ENCODE measurements around the gene HOXB2. TPM values are rescaled to one million over a fixed set of nuclear protein-coding genes. Genes with fewer than 3 reads are reported as not detected.

Gene HOXB2
- total RNA-seq, 1 donor from 2014 or later, result not detected

- H3F3A ChIP-seq (ENCODE audit: low read depth), result no peaks in the 10 kb centered on the region
- H3K4me2 ChIP-seq, result no peak overlapping the region
- H3K4me3 Mint-ChIP-seq, result no peak overlapping the region
- no peaks in the 10 kb centered on the region for H3K4me1 Mint-ChIP-seq
- peaks cover 38% of the 10 kb centered on the region for H3K27me3 Mint-ChIP-seq (ENCODE audit: insufficient read depth, low read depth)
- H3K9me3 ChIP-seq (ENCODE audit: low read depth), result no peaks in the 10 kb centered on the region
- H3K79me2 ChIP-seq (ENCODE audit: low read depth), result no peaks in the 10 kb centered on the region
- no peaks in the 10 kb centered on the region for H3K36me3 Mint-ChIP-seq
- H3K27ac ChIP-seq, result no peak overlapping the region
- no peak overlapping the region for H2AFZ ChIP-seq (replicated peaks)
- DNase-seq (ENCODE audit: low spot score), result no peak
- H3K4me3 ChIP-seq, result no peak overlapping the region
- no peaks in the 10 kb centered on the region for H3K36me3 ChIP-seq
- peaks cover 94% of the 10 kb centered on the region for H3K27me3 ChIP-seq
- no peaks in the 10 kb centered on the region for H3K9me3 Mint-ChIP-seq
- TF ChIP-seq EZH2phosphoT487 (IDR thresholded peaks at IDR 0.05), result no peak
- TF ChIP-seq, protein P1, sequence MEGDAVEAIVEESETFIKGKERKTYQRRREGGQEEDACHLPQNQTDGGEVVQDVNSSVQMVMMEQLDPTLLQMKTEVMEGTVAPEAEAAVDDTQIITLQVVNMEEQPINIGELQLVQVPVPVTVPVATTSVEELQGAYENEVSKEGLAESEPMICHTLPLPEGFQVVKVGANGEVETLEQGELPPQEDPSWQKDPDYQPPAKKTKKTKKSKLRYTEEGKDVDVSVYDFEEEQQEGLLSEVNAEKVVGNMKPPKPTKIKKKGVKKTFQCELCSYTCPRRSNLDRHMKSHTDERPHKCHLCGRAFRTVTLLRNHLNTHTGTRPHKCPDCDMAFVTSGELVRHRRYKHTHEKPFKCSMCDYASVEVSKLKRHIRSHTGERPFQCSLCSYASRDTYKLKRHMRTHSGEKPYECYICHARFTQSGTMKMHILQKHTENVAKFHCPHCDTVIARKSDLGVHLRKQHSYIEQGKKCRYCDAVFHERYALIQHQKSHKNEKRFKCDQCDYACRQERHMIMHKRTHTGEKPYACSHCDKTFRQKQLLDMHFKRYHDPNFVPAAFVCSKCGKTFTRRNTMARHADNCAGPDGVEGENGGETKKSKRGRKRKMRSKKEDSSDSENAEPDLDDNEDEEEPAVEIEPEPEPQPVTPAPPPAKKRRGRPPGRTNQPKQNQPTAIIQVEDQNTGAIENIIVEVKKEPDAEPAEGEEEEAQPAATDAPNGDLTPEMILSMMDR (IDR thresholded peaks at IDR 0.05), result no peak
- TF ChIP-seq EZH2 (IDR thresholded peaks at IDR 0.05), result no peak
- no peak overlapping the region for H3K27ac Mint-ChIP-seq
- H3K9ac ChIP-seq, result no peak overlapping the region
- H4K20me1 ChIP-seq (ENCODE audit: low read depth), result peaks cover 3% of the 10 kb centered on the region
- no peaks in the 10 kb centered on the region for H3K4me1 ChIP-seq
These were observed 31.0 kb downstream of the HOXB2 start for GRCh38 chr17:48513666-48514455.

GRCh38 chr17:48513097-48513496 is 31.8 kb downstream of the HOXB2 start:
- no peak overlapping the region for H3K4me2 ChIP-seq
- Mint-ChIP-seq H3K9me3 (no peaks in the 10 kb centered on the region), H3K4me1 (no peaks in the 10 kb centered on the region), H3K4me3 (no peak overlapping the region), H3K27ac (no peak overlapping the region), H3K36me3 (no peaks in the 10 kb centered on the region), H3K27me3 (ENCODE audit: insufficient read depth, low read depth) (peaks cover 35% of the 10 kb centered on the region)
- H3K27ac ChIP-seq, result no peak overlapping the region
- H3K4me1 ChIP-seq, result no peaks in the 10 kb centered on the region
- TF ChIP-seq EZH2 (IDR thresholded peaks at IDR 0.05) (no peak), EZH2phosphoT487 (IDR thresholded peaks at IDR 0.05) (no peak)
- TF ChIP-seq, protein P1 (IDR thresholded peaks at IDR 0.05), result no peak
- no peak overlapping the region for H3K4me3 ChIP-seq
- H3K9me3 ChIP-seq (ENCODE audit: low read depth), result no peaks in the 10 kb centered on the region
- no peaks in the 10 kb centered on the region for H3K36me3 ChIP-seq
- no peak overlapping the region for H2AFZ ChIP-seq (replicated peaks)
- peaks cover 3% of the 10 kb centered on the region for H4K20me1 ChIP-seq (ENCODE audit: low read depth)
- no peaks in the 10 kb centered on the region for H3F3A ChIP-seq (ENCODE audit: low read depth)
- no peak overlapping the region for H3K9ac ChIP-seq
- peaks cover 94% of the 10 kb centered on the region for H3K27me3 ChIP-seq
- H3K79me2 ChIP-seq (ENCODE audit: low read depth), result no peaks in the 10 kb centered on the region
- no peak for DNase-seq (ENCODE audit: low spot score)

GRCh38 chr17:48510761-48511604 is 33.9 kb downstream of the HOXB2 start:
- H3K27me3 ChIP-seq, result peaks cover 94% of the 10 kb centered on the region
- no peak overlapping the region for H3K4me3 ChIP-seq
- H4K20me1 ChIP-seq (ENCODE audit: low read depth), result no peaks in the 10 kb centered on the region
- no peaks in the 10 kb centered on the region for H3K79me2 ChIP-seq (ENCODE audit: low read depth)
- Mint-ChIP-seq H3K36me3 (no peaks in the 10 kb centered on the region), H3K4me1 (peaks cover 5% of the 10 kb centered on the region), H3K4me3 (no peak overlapping the region), H3K27me3 (ENCODE audit: insufficient read depth, low read depth) (peaks cover 26% of the 10 kb centered on the region), H3K9me3 (no peaks in the 10 kb centered on the region), H3K27ac (no peak overlapping the region)
- DNase-seq (ENCODE audit: low spot score), result no peak
- H2AFZ ChIP-seq (replicated peaks), result no peak overlapping the region
- H3K4me1 ChIP-seq, result no peaks in the 10 kb centered on the region
- H3K9me3 ChIP-seq (ENCODE audit: low read depth), result no peaks in the 10 kb centered on the region
- no peaks in the 10 kb centered on the region for H3F3A ChIP-seq (ENCODE audit: low read depth)
- H3K4me2 ChIP-seq, result no peak overlapping the region
- TF ChIP-seq EZH2 (IDR thresholded peaks at IDR 0.05), result no peak
- TF ChIP-seq EZH2phosphoT487 (IDR thresholded peaks at IDR 0.05), result no peak
- no peaks in the 10 kb centered on the region for H3K36me3 ChIP-seq
- H3K9ac ChIP-seq, result no peak overlapping the region
- no peak overlapping the region for H3K27ac ChIP-seq

Measured in neural progenitor cell (in vitro differentiated cells).